Measurements from ENCODE around the gene PIGZ.

- TF ChIP-seq CTCF (conservative IDR thresholded peaks at IDR 0.05) (no peak), ZFX (IDR thresholded peaks at IDR 0.05) (no peak)
Observed at GRCh38 chr3:196963631-196963953, 5.0 kb downstream of the PIGZ start.

All from C4-2B (cell line).